GM12864 (cell line): Measurements from ENCODE around the gene CLNS1A.

ENCODE experiments used
- DNase-seq: peaks from one replicate; pipeline ENCODE4 v3.0.0-alpha.2; 2011; ENCODE audit warnings: low read depth
- H3K4me3 ChIP-seq: 2 replicates; pipeline ENCODE4 v1.5.1; 2011; ENCODE audit warnings: mild to moderate bottlenecking, low read depth, low read length, control low read depth
- TF ChIP-seq, protein P1 (sequence below): IDR thresholded peaks from 2 replicates; pipeline ENCODE4 v1.5.1; 2011; ENCODE audit warnings: low read depth, mild to moderate bottlenecking, moderate library complexity, low read length, control low read depth, inconsistent platforms; ENCODE audit errors: missing control alignments

The CLNS1A gene

DNA sequence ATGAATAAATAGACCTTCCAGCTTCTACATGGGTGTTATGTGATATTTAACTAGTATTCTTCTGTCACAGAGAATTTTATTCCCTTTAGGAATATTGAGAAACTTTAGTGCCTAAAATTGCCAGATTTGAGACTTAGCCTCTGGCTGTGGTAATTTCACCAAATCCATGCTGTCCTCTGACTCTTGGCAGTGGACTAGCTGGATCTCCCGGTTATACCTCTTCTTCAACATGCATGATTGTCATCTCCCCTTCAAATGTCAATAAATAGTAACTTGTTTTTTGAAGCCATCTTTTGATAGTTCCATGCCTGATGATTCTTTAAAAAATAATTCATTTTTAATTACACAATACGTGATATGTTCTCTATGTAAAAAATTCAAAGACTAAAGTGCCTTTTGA lies 39.4 kb downstream of the CLNS1A start:
- DNase-seq, result no peak
- no peak overlapping the region for H3K4me3 ChIP-seq
- TF ChIP-seq, protein P1, sequence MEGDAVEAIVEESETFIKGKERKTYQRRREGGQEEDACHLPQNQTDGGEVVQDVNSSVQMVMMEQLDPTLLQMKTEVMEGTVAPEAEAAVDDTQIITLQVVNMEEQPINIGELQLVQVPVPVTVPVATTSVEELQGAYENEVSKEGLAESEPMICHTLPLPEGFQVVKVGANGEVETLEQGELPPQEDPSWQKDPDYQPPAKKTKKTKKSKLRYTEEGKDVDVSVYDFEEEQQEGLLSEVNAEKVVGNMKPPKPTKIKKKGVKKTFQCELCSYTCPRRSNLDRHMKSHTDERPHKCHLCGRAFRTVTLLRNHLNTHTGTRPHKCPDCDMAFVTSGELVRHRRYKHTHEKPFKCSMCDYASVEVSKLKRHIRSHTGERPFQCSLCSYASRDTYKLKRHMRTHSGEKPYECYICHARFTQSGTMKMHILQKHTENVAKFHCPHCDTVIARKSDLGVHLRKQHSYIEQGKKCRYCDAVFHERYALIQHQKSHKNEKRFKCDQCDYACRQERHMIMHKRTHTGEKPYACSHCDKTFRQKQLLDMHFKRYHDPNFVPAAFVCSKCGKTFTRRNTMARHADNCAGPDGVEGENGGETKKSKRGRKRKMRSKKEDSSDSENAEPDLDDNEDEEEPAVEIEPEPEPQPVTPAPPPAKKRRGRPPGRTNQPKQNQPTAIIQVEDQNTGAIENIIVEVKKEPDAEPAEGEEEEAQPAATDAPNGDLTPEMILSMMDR, result no peak

DNA sequence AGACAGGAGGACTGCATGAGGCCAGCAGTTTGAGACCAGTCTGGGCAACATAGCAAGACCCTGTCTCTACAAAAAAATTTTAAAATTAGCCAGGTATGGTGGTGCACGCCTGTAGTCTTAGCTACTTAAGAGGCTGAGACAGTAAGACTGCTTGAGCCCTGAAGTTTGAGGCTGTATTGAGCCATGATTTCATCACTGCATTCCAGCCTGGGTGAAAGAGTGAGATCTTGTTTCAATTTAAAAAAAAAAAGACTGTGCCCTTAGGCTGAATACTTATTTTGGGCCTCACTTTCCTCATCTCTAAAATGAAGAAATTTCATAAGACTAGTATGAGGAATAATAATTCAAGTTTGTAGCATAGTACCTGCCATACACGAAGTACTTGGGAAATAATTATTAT lies 41.0 kb downstream of the CLNS1A start:
- no peak for DNase-seq
- TF ChIP-seq, protein P1, result no peak
- no peak overlapping the region for H3K4me3 ChIP-seq

DNA sequence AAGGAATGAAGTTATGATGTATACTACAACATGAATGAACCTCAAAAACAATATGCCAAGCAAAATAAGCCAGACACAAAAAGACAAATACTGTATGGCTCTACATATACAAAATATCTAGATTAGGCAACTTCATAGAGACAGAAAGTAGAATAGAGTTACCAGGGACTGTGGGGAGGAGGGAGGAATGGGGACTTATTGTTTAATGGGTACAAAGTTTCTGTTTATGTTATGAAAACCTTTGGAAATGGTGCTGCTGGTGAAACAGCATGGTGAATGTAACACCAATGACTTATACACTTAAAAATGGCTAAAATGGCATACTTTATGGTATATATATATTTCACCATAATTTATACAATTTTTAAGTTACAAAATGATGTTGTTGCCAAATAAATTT lies 43.7 kb downstream of the CLNS1A start:
- TF ChIP-seq, protein P1, result no peak
- DNase-seq, result no peak
- no peak overlapping the region for H3K4me3 ChIP-seq

DNA sequence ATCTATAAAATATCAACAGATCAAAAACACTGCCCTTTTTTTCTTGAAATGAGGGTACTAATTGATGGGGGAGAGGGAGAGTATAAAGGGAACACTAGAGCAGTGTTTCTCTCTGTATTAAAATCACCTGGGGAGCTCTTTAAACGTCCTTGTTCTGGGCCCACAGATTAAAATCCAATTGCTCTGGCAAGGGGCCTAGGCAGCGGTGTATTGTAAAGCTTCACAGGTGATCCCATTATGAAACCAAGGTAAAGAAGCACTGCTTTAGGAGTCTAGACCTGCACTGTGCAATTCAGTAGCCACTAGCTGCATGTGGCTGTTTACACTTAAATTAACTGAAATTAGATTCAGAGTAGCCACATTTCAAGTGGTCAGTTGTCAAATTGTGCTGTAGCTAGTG lies 44.9 kb downstream of the CLNS1A start:
- DNase-seq, result no peak
- TF ChIP-seq, protein P1, result no peak
- no peak overlapping the region for H3K4me3 ChIP-seq

DNA sequence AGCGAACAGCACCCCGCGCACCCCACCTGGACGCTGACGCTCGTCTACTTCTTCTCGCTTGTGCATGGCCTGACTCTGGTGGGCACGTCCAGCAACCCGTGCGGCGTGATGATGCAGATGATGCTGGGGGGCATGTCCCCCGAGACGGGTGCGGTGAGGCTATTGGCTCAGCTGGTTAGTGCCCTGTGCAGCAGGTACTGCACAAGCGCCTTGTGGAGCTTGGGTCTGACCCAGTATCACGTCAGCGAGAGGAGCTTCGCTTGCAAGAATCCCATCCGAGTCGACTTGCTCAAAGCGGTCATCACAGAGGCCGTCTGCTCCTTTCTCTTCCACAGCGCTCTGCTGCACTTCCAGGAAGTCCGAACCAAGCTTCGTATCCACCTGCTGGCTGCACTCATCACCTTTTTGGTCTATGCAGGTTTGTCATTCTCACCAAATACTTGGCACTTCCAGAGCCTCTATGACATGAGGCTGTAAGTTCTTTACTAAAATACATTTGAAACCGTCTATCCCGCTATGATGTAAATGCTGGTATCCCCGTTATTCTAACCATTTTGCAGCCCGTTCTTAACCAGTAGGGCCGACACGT lies 47.3 kb downstream of the CLNS1A start:
- DNase-seq, result no peak
- TF ChIP-seq, protein P1, result no peak
- peak overlapping the region; percentile 55 for H3K4me3 ChIP-seq

DNA sequence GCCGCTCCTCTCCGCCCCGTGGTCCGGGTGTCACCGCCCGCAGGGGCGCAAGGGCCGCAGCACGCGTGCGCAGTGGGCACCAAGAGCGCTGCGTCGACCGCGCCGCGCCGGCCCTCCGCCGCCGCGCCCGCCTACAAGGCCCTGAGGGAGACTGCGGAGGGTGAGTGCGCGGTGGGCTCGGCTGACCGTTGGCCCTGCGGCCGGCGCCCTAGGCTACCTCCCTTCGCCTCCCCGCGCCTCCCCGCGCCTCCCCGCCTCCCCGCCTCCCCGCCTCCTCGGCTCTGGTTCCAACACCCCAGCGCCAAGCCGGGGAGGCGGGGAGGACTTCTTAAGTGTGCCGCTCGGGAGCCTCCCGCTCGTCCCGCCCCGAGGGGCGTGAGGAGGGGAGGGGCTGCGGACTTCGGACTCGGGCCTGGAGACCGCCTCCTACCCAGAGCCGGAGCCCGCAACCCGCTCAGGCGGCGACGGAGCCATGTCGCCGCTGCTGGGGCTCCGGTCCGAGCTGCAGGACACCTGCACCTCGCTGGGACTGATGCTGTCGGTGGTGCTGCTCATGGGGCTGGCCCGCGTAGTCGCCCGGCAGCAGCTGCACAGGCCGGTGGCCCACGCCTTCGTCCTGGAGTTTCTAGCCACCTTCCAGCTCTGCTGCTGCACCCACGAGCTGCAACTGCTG lies 47.9 kb downstream of the CLNS1A start, which contains the start of gene AQP11:
AQP11 (plus strand) TSS at position 433 of the 673 bp plus-strand sequence; CDS start at position 473, 40 bp downstream.
- TF ChIP-seq, protein P1, result no peak
- DNase-seq, result peak; percentile 36
- peak within 1 kb of the TSS; percentile 55 for H3K4me3 ChIP-seq

DNA sequence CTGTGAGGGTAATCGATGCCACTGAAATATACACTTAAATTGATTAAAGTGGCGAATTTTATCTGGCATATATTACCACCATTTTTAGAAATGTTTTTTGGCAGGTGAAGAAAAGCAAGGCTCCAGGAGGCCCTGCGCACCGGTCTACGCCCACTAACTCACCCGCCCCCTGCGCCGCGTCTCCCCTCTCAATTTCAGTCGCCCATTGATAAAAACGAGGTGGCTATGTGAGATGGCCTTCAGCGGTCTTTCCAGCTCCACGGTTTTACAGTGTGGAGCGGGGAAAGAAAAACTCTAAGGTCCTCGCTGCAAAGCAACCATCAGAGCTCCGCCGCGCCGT lies 48.4 kb downstream of the CLNS1A start:
- TF ChIP-seq, protein P1, result no peak
- H3K4me3 ChIP-seq, result peak overlapping the region; percentile 55
- no peak for DNase-seq
